GM21367 (cell line): ENCODE measurements around the gene TSPAN17.

Experiments
- ATAC-seq: cut with Tn5 transposase; IDR thresholded peaks from one replicate; pipeline ENCODE4 v1.9.1; 2021; ENCODE audit not compliant: unreplicated experiment

The TSPAN17 gene

GRCh38 chr5:176639981-176640380 is 7.3 kb upstream of the TSPAN17 start:
- ATAC-seq, result no peak

- no peak for ATAC-seq
These were observed 6.7 kb upstream of the TSPAN17 start for GRCh38 chr5:176640616-176641015.

DNA sequence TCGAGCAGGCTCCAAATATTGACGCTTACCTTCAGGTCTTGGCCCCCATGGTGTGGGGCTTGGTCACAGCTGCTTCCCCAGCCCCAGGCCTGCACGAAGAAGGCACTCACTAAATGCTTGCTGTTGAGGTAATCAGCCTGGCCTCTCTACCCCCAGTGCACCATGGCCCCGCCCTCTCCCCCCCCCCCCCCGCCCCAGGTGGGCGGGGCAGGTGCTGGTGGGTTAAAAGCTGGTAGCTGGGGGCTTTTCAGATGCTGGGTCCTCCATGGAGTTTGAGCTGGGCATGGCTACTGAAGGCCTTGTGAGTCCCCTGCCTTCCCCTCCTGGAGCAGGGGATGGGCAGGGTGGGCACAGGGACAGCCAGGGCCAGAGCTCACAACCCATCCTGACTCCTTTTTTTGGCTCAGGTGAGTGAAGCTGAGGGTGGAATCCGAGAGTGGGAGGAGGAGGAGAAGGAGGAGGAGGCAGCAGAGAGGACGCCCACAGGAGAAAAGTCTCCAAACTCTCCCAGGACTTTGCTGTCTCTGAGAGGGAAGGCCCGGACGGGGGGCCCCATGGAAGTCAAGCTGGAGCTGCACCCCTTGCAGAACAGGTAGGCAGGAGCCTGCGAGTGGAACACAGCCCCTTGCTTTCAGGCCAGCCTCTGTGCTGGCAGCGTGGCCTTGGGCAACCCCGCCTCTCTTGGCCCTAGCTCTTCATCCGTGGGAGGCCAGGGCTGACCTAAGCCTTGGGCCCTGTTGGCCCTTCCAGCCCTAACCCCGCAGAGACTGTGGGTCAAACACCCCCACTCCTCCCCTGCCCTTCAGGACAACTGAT is 4.4 kb upstream of the TSPAN17 start:
- no peak for ATAC-seq

DNA sequence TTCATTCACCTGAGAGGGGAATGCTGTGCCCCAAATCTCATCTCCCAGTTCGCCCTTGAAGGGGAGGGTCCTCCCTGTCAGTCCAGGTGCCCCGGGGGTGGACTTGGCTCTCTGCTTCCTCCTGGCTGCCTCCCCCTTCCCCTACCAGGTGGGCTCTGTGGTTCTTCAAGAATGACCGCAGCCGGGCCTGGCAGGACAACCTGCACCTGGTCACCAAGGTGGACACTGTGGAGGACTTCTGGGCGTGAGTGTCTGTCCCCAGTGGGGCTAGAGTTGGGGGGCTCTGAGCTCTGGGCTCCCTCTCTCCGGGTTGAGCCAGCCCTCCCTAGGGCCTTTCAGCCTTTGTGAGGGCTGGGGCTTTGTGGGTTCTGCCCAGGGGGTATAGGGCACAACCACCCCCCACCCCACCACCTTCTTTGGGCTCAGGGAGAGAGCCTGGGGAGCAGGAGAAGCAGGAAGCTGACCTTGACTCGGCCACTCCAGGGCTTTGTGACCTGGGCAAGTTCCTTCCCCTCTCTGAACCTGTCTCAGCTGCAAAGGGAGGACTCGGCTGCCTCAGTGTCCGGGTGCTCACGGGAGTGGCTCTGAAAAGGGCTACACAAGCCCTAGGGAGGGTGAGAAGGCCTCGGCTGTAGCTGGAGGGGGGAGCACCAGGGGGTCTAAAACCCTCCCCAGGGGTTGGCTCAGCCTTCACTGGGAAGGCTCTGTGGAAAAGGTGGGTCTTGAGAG is 3.6 kb upstream of the TSPAN17 start:
- no peak for ATAC-seq

DNA sequence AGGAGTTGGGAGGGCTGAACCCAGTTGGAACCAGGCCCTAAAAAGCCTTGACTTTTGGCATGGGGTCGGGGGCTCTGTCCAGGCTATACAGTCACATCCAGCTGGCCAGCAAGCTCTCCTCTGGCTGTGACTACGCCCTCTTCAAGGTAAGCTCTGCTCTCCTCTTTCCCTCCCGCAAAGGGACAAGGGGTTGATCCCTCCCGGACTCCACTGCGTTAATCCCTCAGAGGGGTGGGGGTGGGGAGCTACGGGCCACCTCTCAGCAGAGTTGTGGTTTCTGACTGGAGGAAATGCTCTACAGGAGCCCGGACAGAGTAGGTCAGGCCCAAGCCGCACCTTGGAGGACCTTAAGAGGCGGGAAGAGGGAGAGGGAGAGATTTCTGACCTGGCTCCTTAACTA is 3.0 kb upstream of the TSPAN17 start:
- ATAC-seq, result no peak

DNA sequence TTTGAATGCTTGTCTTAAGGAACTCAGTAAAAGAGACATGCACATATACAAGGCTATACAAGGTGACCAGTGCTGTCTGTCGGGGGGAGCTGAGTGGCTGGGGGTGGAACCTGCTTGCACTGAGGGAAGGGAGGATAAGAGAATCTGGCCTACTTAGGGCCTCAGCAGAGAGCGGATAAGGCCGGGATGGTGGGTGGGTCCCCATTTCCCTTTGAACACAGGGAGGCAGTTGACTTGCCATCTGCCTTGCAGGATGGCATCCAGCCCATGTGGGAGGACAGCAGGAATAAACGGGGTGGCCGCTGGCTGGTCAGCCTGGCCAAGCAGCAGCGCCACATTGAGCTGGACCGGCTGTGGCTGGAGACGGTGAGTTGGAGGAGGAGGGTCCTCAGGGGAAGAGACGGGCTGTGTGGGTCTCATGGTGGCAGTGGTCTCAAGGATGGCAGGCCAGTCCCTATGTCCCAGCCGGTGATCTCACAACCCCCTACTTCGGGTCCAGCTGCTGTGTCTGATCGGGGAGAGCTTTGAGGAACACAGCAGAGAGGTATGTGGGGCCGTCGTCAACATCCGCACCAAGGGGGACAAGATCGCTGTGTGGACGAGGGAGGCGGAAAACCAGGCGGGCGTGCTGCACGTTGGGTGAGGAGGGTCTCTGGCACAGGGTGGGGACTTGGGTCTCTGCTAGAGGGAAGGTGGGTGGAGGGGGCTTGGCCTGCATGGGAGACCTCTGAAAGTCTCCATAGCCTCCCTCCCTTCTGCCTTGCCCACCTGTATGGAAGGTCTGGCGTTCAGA is 2.2 kb upstream of the TSPAN17 start:
- ATAC-seq, result no peak

GRCh38 chr5:176646049-176646706 is 1.1 kb upstream of the TSPAN17 start:
- ATAC-seq, result no peak

DNA sequence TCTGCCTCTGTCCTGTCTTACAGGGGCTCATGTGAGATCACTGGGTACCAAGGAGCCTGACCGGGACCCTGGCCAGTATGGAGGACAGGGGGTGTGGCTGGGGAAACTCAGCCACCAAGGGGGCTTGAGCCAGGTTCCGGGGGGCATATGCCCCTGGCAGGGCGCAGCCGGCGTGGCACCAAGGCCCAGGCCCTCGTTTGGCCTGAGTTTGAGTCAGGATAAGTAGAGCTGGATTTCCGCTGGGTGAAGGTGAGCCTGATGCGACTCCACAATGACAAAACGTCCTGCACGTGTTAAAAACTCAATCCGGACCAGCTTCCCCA is 616 bp upstream of the TSPAN17 start:
- no peak for ATAC-seq

DNA sequence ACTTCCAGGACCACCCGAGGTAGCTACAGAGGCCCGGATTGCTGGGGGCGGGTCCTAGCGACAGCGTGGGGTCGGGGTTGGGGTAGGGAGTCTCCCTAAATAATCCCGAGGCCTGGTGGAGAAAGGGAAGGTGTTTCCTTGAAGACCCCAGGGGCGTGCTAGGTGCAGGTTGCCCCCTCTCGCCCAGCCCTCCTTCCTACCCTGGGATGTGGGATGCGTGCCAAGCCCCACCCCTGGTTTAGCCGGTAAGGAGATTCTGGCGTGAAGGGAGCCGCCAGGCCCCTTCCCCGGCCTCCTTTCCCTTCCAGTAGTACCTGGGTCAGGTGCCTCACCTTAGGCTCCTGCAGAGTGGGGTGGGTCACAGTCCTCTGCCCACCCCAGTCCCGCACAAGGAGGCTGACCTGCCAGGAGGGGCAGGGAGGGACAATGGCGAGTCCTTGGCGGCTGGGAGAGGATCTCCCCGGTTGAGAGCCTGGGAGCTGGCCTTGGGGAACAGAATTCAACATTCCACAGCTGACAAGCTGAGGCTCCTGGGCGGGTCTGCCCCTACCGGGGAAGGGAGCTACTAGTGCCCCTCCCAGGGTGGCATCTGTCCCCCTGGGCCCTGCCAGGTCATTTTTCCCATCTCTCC is 674 bp downstream of the TSPAN17 start:
- ATAC-seq, result no peak

- no peak for ATAC-seq
These were observed 1.4 kb downstream of the TSPAN17 start for GRCh38 chr5:176648474-176649194.

DNA sequence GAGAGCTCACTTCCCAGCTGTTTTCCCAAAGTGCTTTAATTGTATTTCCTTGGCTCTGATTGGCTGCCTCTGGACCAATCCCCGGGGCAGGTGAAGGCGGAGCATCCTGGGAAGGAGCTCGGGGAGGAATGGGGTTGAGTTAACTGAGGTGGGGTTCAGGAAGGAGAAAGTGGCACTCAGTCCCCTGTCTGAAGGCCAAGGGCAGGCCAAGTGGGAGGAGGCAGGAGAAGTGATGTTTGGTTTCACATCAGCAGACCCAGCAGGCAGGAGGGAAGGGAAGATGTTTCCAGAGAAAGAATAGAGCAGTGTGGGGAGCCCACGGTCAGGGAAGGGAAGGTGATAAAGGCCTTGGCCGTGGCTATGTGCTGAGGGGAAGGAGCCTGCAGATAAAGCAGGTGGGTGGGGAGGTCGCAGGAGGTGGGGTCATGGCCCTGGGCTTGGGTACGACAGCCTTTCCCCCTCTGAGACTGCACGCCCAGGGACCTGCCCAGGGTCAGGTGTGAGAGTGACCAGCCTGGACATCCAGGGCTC is 3.1 kb downstream of the TSPAN17 start:
- ATAC-seq, result no peak

DNA sequence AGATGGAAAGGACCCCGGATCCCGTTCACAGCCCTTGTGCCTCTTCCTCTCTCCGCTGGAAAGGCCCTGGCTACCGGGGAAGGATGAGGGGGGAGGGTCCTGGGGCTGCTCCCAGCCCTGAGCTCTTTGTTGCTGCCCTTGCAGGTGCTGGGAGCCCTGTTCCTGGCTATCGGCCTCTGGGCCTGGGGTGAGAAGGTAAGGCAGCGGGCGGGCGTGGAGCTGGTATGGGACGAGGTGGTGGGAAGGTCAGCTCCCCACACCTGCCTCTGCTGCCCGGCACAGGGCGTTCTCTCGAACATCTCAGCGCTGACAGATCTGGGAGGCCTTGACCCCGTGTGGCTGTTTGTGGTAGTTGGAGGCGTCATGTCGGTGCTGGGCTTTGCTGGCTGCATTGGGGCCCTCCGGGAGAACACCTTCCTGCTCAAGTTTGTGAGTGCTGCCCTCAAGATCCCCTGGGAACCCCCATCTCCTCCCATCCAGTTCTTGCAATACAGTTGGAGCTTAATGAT is 4.2 kb downstream of the TSPAN17 start:
- no peak for ATAC-seq

DNA sequence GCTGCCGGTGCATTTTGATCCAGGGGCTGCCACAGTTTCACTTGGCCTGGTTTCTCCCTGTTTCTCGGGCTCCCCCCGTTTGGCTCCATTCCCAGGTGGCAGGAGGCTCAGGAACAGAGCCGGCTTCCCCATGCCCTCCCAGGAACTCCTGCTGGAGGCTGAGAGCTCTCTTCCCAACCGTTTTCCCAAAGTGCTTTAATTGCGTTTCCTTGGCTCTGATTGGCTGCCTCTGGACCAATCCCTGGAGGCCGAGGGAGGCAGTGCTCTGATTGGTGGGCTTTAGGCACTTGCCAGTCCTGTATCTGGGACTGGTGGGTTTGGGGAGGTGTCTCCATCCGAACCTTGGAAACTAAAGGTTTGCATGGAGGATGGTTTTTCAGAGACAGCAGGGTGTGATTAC is 4.9 kb downstream of the TSPAN17 start:
- ATAC-seq, result no peak

- ATAC-seq, result no peak
These were observed 6.4 kb downstream of the TSPAN17 start for GRCh38 chr5:176653401-176654385.

GRCh38 chr5:176654856-176655255 is 7.6 kb downstream of the TSPAN17 start:
- no peak for ATAC-seq

GRCh38 chr5:176656467-176656990 is 9.2 kb downstream of the TSPAN17 start:
- no peak for ATAC-seq

DNA sequence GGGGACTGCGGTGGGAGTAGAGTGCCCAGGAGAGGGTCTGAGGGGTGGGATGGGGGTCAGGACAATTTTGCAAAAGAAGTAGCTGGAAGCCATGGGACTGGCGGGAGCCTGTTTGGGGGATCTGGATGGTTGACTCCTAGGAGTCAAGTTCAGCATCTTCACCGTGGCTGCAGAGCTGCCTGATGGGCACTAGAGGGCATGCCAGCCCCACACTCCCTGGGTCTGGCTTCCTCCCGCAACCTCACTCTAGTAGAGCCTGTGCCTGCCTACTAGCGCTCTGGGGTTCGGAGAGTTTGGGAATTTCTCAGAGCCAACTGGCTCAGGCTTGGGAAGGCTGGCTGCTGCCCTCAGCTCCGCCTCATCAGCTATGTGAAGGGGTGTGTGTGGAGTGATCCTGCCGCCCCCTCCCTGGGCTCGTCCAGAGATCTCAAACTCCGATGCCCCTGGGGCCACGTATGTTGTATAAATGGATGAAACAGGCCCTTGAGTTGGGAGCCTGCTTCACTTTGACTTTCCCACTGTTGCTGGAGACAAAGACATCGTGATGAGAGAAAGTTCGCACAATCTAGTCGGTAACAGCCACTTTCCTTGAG is 10.8 kb downstream of the TSPAN17 start:
- no peak for ATAC-seq
